Epidermal melanocyte (primary cell): ENCODE results near the gene SNRNP200.

Experiments used
- DNase-seq: peaks from one replicate; pipeline ENCODE4 v3.0.0; 2011; ENCODE audit warnings: low spot score; ENCODE audit not compliant: insufficient read length

The SNRNP200 gene

GRCh38 chr2:96305091-96305978 is at the start of gene SNRNP200:
Gene SNRNP200, minus strand, starts transcription at chr2:96305546. Its CDS starts 109 bp downstream, at chr2:96305437.
- peak; percentile 54 for DNase-seq

- no peak for DNase-seq
Measured at GRCh38 chr2:96354492-96354891, 49.1 kb upstream of the SNRNP200 start.

GRCh38 chr2:96353606-96354101 is 48.3 kb upstream of the SNRNP200 start:
- DNase-seq: no peak

DNA sequence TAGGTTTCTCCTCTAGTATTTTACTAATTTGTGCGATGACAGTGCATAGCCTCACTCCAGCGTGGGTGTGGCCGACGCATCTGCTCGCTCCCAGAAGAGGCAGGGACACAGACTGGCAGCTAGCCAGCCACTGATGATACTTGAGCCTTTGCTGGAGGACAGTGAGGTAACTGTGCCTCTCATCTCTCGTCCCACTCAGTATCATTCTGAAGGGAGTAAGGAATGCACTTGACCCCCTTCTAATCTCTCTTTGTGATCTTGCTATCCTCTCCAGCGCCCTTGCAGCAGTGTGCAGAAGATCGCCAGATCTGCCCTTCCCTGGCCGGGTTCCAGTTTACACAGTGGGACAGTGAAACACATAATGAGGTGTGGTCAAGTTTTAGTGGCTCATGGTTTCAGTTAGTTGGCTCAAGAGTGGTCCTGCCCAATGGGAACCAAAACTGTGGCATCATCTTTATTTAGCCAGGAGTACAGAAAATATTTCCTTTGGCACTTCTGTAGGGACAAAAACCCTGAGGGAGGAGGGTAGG is 47.8 kb upstream of the SNRNP200 start:
- DNase-seq: no peak

DNA sequence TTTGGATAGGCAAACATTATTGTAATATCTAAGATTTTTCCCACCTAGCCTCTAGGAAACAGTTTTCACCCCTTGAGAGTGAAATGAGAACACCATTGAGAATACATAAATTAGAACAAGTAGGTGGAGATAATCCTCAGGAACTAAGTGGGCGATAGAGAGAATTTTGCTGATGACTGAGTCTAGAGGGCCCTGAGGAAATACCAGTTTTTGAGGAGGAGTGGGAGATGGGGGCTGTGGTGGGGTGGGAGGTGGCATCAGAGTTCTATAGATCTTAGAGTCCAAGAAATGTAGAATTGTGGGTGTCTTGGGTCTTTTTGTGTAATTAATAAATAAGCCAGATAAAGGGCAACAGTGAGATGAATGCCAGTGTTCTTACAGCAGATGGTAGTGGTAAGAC is 42.0 kb upstream of the SNRNP200 start:
- DNase-seq: no peak

GRCh38 chr2:96345868-96346462 is 40.6 kb upstream of the SNRNP200 start:
- no peak for DNase-seq

GRCh38 chr2:96345438-96345837 is 40.1 kb upstream of the SNRNP200 start:
- no peak for DNase-seq

DNA sequence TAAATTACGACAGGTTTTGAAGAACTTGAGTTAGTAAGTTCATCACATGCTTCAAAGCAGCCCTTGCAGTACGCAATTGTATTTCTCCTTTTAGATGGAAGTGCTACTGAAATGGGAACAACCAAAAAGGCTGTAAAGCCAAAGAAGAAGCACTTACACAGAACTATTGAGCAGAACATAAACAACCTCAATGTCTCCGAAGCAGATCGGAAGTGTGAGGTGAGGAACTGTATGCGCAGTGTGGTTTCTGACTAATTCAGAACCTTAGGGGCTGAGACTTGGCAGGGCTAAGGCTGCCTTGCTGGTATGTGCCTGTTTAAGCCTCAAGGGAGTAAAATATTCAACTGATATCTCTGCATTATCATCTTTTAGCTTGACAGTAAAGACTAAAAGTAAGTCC is 38.7 kb upstream of the SNRNP200 start:
- no peak for DNase-seq

DNA sequence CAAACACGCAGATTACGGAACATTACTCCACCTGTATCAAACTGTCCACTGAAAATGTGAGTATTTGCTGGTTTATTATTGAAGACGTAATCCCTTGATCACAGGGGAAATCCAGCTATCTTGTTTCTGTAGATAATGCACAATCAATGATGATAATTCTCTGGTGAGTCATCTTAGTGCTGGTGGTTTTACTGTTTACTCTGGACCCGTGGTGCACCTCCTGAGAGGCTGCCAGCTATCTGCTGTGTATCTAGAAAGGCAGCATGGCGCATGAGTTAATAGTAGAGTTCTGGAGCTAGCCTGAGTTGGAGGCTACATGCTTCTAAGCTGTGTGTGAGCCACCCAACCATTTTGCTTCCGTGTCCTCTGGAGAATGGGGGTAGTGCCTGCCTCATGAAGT is 36.7 kb upstream of the SNRNP200 start:
- DNase-seq: no peak

DNA sequence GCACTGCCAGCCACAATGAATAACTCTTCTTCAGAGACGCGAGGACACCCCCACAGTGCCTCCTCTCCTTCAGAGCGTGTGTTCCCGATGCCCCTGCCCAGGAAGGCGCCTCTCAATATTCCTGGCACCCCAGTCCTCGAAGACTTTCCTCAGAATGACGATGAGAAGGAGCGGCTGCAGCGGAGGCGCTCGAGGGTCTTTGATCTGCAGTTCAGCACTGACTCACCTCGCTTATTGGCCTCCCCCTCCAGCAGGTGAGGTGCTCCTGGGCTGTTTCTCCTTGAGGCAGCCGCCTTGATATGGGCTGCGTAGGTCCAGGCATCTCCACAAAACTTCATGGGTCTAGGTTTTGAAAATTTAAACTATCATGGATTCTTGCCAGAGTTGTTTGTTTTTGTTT is 36.3 kb upstream of the SNRNP200 start:
- no peak for DNase-seq

GRCh38 chr2:96340493-96341414 is 35.4 kb upstream of the SNRNP200 start:
- no peak for DNase-seq

- no peak for DNase-seq
Measured at GRCh38 chr2:96336873-96337272, 31.5 kb upstream of the SNRNP200 start.

- DNase-seq: no peak
Measured at GRCh38 chr2:96336104-96336775, 30.9 kb upstream of the SNRNP200 start.

GRCh38 chr2:96333708-96334107 is 28.4 kb upstream of the SNRNP200 start:
- DNase-seq: no peak

GRCh38 chr2:96330407-96330806 is 25.1 kb upstream of the SNRNP200 start:
- DNase-seq: no peak

GRCh38 chr2:96329874-96330273 is 24.5 kb upstream of the SNRNP200 start:
- no peak for DNase-seq

DNA sequence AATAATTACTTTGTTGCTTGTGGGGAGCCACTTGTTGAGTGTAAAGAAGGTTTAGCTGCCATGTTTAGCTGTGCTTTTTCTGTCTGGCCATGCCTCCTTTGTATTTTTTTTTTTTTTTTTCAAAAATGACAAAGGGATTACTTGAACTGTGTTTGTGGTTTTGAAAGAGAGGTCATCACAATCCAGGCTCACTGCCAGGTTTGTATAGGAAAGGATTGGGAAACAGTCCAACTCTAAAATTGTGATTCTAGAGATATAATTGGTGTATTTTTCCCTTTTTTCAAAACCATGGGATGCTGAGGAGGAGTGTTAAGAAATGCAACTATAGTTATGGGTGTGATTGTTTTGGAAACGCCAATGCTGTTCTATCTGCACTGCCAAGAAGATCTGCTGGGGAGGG is 24.1 kb upstream of the SNRNP200 start:
- no peak for DNase-seq

GRCh38 chr2:96326990-96327820 is 21.9 kb upstream of the SNRNP200 start:
- no peak for DNase-seq

DNA sequence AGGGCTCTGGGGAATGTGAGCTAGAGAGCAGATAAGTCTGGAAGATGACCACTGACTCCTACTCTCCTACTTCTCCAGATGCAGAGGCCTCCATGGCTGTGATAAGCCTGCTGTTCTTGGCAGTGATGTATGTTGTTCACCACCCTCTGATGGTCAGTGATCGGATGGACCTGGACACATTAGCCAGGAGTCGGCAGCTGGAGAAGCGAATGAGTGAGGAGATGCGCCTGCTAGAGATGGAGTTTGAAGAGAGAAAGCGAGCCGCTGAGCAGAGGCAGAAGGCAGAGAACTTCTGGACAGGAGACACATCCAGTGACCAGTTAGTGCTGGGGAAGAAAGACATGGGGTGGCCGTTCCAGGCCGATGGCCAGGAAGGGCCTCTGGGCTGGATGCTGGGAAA is 21.2 kb upstream of the SNRNP200 start:
- DNase-seq: no peak

GRCh38 chr2:96325884-96326255 is 20.5 kb upstream of the SNRNP200 start:
- no peak for DNase-seq
